ENCODE measurements around the gene ACSM3. TPM values are rescaled to one million over a fixed set of nuclear protein-coding genes. Genes with fewer than 3 reads are reported as not detected.

The ACSM3 gene
- total and polyA plus RNA-seq, 2 experiments from 2014 or later, result 0.65 to 1.7 TPM

GRCh38 chr16:20811889-20812439, 48.1 kb downstream of the ACSM3 start:
- TF ChIP-seq EZH2 (IDR thresholded peaks at IDR 0.05; ENCODE audit: insufficient read depth, poor library complexity, severe bottlenecking), result no peak
- TF ChIP-seq EZH2phosphoT487 (IDR thresholded peaks at IDR 0.05; ENCODE audit: insufficient read depth, low read depth), result no peak
- in situ Hi-C loops (cut with MboI), result no loop called here
- WGBS, 2 experiments (ENCODE audit: low coverage in 1 of 2, low lambda C conversion rate in 2 of 2, missing lambda C conversion rate in 2 of 2), result 82 to 83% methylated on average over 10 of the region's 10 CpGs

GRCh38 chr16:20812510-20812909, 48.7 kb downstream of the ACSM3 start:
- Histone ChIP-seq H3K9ac (no peak overlapping the region), H3K9me3 (ENCODE audit: low read depth) (no peaks in the 10 kb centered on the region), H3K4me3 (no peak overlapping the region), H3K9me2 (ENCODE audit: insufficient read depth) (no peaks in the 10 kb centered on the region), H3K79me2 (ENCODE audit: insufficient read depth) (no peaks in the 10 kb centered on the region; the same call in 1 of the 2 replicates), H4K20me1 (ENCODE audit: insufficient read depth) (no peaks in the 10 kb centered on the region), H2AFZ (no peak overlapping the region), H3K27me3 (replicated peaks; ENCODE audit: insufficient read depth) (no peaks in the 10 kb centered on the region), H3K36me3 (ENCODE audit: low read depth) (no peaks in the 10 kb centered on the region), H3K27ac (no peak overlapping the region), H3K4me2 (ENCODE audit: unreplicated experiment) (no peak overlapping the region), H3K4me1 (ENCODE audit: insufficient read depth) (no peaks in the 10 kb centered on the region), H3F3A (ENCODE audit: insufficient read depth) (no peaks in the 10 kb centered on the region; the same call in 1 of the 2 replicates)
- in situ Hi-C loops (cut with MboI), result no loop called here
- DNase-seq, result no peak
- 76 to 80% methylated on average over 2 of the region's 2 CpGs for WGBS, 2 experiments (ENCODE audit: low coverage in 1 of 2, low lambda C conversion rate in 2 of 2, missing lambda C conversion rate in 2 of 2)
- no peak for TF ChIP-seq EZH2phosphoT487 (IDR thresholded peaks at IDR 0.05; ENCODE audit: insufficient read depth, low read depth)
- no peak for TF ChIP-seq EZH2 (IDR thresholded peaks at IDR 0.05; ENCODE audit: insufficient read depth, poor library complexity, severe bottlenecking)

More at GRCh38 chr16:20811889-20812439, 48.1 kb downstream of the ACSM3 start:
- no peaks in the 10 kb centered on the region for H3K27me3 ChIP-seq (replicated peaks; ENCODE audit: insufficient read depth)
- no peak overlapping the region for H3K4me2 ChIP-seq (ENCODE audit: unreplicated experiment)
- H3K4me3 ChIP-seq, result no peak overlapping the region
- no peaks in the 10 kb centered on the region; the same call in 1 of the 2 replicates for H3K79me2 ChIP-seq (ENCODE audit: insufficient read depth)
- H3K4me1 ChIP-seq (ENCODE audit: insufficient read depth), result no peaks in the 10 kb centered on the region
- no peaks in the 10 kb centered on the region for H3K9me2 ChIP-seq (ENCODE audit: insufficient read depth)
- H3K36me3 ChIP-seq (ENCODE audit: low read depth), result no peaks in the 10 kb centered on the region
- no peaks in the 10 kb centered on the region for H3K9me3 ChIP-seq (ENCODE audit: low read depth)
- no peaks in the 10 kb centered on the region for H4K20me1 ChIP-seq (ENCODE audit: insufficient read depth)
- H3K9ac ChIP-seq, result no peak overlapping the region
- DNase-seq, result no peak
- H2AFZ ChIP-seq, result no peak overlapping the region
- H3F3A ChIP-seq (ENCODE audit: insufficient read depth), result peaks cover 4% of the 10 kb centered on the region
- no peak overlapping the region for H3K27ac ChIP-seq

- in situ Hi-C loops (cut with MboI), result no loop called here
These were observed 51.0 kb downstream of the ACSM3 start for GRCh38 chr16:20814784-20815183.

GRCh38 chr16:20818929-20819585, 55.2 kb downstream of the ACSM3 start:
- Histone ChIP-seq H4K20me1 (ENCODE audit: insufficient read depth) (no peaks in the 10 kb centered on the region), H3K9ac (no peak overlapping the region), H2AFZ (no peak overlapping the region), H3K4me3 (no peak overlapping the region), H3K79me2 (ENCODE audit: insufficient read depth) (no peaks in the 10 kb centered on the region), H3F3A (ENCODE audit: insufficient read depth) (no peaks in the 10 kb centered on the region), H3K4me2 (ENCODE audit: unreplicated experiment) (no peak overlapping the region), H3K9me3 (ENCODE audit: low read depth) (no peaks in the 10 kb centered on the region), H3K27ac (no peak overlapping the region), H3K4me1 (ENCODE audit: insufficient read depth) (no peaks in the 10 kb centered on the region), H3K9me2 (ENCODE audit: insufficient read depth) (no peaks in the 10 kb centered on the region), H3K36me3 (ENCODE audit: low read depth) (no peaks in the 10 kb centered on the region; the same call in 1 of the 2 replicates), H3K27me3 (replicated peaks; ENCODE audit: insufficient read depth) (no peaks in the 10 kb centered on the region)
- TF ChIP-seq EZH2 (IDR thresholded peaks at IDR 0.05; ENCODE audit: insufficient read depth, poor library complexity, severe bottlenecking), result no peak
- TF ChIP-seq EZH2phosphoT487 (IDR thresholded peaks at IDR 0.05; ENCODE audit: insufficient read depth, low read depth), result no peak
- in situ Hi-C loops (cut with MboI), result no loop called here
- WGBS, 2 experiments (ENCODE audit: low coverage in 1 of 2, low lambda C conversion rate in 2 of 2, missing lambda C conversion rate in 2 of 2), result 92 to 95% methylated on average over 3 to 4 of the region's 4 CpGs
- DNase-seq, result no peak

More at GRCh38 chr16:20814784-20815183, 51.0 kb downstream of the ACSM3 start:
- Histone ChIP-seq H3K36me3 (ENCODE audit: low read depth) (no peaks in the 10 kb centered on the region), H3K4me2 (ENCODE audit: unreplicated experiment) (no peak overlapping the region), H3K27me3 (replicated peaks; ENCODE audit: insufficient read depth) (no peaks in the 10 kb centered on the region), H2AFZ (no peak overlapping the region), H3K79me2 (ENCODE audit: insufficient read depth) (no peaks in the 10 kb centered on the region; the same call in 1 of the 2 replicates), H3K4me3 (no peak overlapping the region), H3F3A (ENCODE audit: insufficient read depth) (no peaks in the 10 kb centered on the region), H3K27ac (no peak overlapping the region), H3K4me1 (ENCODE audit: insufficient read depth) (no peaks in the 10 kb centered on the region), H3K9me2 (ENCODE audit: insufficient read depth) (no peaks in the 10 kb centered on the region), H3K9ac (no peak overlapping the region), H3K9me3 (ENCODE audit: low read depth) (no peaks in the 10 kb centered on the region), H4K20me1 (ENCODE audit: insufficient read depth) (no peaks in the 10 kb centered on the region)
- DNase-seq, result no peak
- WGBS, 2 experiments (ENCODE audit: low coverage in 1 of 2, low lambda C conversion rate in 2 of 2, missing lambda C conversion rate in 2 of 2), result 96 to 97% methylated on average over 4 of the region's 4 CpGs
- TF ChIP-seq EZH2 (IDR thresholded peaks at IDR 0.05; ENCODE audit: insufficient read depth, poor library complexity, severe bottlenecking), result no peak
- TF ChIP-seq EZH2phosphoT487 (IDR thresholded peaks at IDR 0.05; ENCODE audit: insufficient read depth, low read depth), result no peak
